NOMO-1 treated with dmso at 0.1 percent for 144 hours (cell line): ENCODE results near the gene SSTR3.
"Not testable (repeated sequence)": the region's sequence is repeated elsewhere in the genome, so short reads cannot be mapped to it uniquely, and the experiment has no call there.

Source experiments
- DNase-seq: peaks from one replicate; lab custom pipeline; 2025; ENCODE audit not compliant: unreplicated experiment; lab: John Stamatoyannopoulos, UW

The SSTR3 gene

DNA sequence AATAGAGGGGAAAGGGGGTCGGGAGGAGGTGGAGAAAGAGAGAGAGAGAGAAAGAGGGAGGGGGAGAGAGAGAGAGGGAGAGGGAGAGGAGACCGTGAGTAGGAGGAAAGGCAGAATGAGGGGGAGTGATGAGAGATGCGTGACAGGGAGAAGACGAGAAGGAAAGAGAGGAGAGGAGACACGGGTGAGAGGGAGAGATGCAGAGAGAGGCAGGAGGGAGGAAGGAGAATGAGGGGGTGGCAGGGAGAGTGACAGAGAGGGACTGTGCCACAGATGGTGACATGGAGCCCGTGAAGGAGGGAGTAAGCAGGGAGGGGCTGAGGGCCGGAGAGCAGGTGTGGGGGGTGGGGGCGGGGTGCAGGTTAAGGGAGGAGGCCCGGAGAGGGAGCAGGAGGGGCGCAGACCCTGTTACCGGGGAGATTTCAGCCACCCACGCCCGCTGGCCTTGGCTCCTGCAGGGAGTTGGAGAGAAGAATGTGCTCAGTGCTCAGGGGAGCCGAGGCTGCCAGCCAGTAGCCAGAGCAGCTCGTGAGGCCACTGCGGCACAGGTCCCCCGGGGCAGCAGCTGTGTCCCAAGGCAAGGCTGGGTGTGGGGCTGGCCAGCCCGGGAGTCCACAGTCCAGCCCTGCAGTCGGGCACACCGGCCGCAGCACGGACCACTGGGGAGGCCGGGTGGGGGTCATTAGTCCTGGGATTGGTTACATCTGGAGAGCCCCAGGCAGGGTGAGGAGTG is at the start of gene SSTR3:
Gene SSTR3 (minus strand): TSS at position 304 of the 733 bp plus-strand sequence. CDS start 4,674 bp downstream, outside the sequence.
- no peak for DNase-seq

DNA sequence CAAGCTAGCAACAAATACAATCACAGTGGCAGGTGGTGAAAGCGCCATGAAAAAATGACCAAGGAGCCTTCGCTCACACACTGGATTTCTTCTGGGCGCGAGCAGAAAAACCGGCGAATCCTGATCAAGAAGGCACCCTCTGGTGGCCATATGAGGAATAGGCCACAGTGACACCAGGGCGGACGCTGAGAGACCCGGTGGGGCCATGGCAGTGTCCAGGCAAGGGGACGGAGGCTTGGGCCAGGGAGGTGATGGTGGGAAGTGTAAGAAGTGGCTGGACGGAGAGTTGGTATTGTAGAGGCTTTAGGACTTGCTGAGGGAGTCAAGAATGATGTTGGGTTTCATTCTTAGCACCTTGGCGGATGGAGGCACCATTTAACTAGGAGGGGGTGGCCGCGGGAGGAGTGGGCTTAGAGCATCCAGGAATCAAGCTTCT is 48.6 kb upstream of the SSTR3 start:
- DNase-seq = peak; percentile 57

DNA sequence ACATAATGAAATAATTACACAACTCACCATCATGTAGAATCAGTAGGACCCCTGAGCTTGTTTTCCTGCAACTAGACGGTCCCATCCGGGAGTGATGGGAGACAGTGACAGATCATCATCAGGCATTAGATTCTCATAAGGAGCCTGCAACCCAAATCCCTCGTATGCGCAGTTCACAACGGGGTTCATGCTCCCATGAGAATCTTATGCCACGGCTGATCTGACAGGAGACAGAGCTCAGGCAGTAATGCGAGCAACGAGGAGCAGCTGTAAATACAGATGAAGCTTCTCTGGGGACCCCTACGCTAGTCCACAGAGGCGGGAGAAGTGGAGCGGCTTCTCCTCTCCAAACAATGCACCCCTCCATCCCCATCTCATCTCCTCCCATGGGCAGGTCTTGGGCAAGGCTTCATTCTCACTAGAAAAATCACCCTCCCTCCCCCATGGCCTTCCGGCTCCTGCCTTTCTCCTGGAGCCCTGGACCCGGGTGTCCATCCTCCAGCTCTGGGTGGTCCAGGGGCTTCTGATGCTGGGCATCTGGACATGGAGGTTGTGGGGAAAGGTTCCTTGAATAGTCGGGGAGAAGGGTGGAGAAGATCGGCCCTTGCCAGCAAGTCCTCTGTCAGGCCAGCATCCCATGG is 48.0 kb upstream of the SSTR3 start:
- DNase-seq = no peak

- no peak for DNase-seq
These were observed 47.3 kb upstream of the SSTR3 start for GRCh38 chr22:37259540-37260029.

DNA sequence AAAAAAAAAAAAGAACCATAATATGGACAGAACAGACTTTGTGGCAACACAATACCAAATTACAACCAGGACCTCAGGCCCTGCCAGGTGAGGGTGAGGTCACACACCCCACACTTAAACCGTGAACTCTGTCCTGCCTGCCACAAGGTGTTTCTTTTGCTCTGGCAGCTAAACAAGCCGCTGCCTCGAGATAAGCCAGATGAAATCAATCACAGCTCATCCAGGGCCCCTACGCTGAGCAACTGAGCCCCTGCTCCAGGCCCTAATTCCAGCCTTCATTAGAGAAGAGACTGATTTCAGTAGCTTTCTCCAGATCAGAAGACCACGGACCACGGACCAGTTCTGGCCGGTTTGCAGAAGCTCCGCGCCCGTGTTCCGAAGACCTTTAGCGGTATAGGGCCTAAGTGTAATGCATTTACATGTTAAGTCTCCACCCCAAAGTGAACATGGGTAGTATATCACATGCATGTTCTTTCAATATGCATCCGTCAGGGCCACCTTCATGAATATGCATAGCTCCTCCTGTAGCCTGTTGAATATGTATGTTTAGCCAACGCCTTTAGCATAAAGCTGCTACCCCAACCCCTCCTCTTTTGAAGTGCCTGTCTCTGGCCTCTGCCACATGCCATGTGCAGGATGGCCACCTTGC is 46.6 kb upstream of the SSTR3 start:
- DNase-seq = no peak

DNA sequence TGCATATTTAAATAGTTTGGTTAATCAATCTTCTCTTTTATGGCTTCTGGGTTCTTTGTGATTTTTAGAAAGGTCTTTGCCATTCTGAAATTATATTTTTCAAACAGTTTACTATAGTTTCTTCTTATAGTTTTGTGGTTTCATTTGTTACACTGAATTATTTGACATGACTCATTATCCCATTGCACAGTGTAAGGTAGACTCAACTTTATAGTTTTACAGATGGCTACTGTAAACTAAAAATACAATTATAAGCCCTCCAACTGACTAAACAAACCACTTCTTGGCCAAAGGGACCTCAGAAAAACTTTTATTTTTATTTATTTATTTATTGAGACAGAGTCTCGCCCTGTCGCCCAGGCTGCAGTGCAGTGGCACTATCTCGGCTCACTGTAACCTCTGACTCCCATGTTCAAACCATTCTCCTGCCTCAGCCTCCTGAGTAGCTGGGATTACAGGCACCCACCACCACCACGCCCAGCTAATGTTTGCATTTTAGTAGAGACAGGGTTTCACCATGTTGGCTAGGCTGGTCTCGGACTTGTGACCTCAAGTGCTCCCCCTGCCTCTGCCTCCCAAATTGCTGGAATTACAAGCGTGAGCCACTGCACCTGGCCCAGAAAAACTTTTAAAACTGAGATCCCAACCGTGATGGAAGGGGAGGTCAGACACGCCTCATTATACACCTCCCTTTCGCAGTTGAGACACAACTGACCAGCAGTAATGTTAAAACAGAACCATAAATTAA is 45.9 kb upstream of the SSTR3 start:
- no peak for DNase-seq

DNA sequence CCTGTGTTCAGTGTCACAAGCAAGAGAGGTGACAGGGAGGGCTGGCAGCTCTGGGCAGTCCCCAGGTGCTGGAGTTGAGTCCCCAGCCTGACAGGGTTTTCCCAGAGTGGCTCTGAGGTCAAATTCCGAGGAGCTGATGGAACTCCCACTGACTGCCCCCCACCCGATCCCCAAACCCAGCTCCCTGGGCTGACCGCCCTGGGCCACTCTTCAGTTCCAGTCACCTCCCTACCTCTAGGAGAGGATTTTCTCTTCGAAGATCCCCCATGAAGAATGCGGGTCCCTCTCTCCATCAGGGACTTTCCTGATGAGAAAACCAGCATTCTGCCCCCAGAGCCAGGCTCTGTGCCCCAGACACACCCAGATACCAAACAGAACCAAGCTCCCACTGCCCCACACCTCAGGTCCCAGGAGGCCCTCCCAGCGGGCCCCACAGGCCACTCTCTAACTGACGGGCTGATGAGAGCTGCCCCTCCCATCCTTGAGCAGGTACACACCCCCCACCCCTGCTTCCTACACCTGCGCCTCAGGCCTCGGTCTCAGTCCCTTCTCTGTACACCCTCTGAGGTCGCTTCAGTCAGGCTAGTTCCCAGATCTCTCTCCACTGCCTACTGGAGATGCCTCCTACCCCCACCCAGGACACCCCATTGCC is 43.9 kb upstream of the SSTR3 start:
- no peak for DNase-seq

DNA sequence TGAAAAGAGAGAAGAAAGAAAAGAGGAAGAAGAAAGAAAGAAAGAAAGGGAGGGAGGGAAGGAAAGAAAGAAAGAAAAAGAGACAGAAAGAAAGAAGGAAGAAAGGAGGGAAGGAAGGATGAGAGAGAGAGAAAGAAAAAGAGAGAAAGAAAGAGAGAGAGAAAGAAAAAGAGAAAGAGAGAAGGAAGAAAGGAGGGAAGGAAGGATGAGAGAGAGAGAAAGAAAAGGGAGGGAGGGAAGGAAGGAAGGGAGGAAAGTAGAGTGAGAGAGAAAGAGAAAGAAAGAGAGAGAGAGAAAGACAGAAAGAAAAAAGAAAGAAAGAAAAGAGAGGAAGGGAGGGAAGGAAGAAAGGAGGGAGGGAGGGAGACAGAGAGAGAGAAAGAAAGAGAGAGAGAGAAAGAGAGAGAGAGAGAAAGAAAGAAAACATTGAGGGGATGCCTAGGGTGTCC is 43.3 kb upstream of the SSTR3 start:
- no peak for DNase-seq

DNA sequence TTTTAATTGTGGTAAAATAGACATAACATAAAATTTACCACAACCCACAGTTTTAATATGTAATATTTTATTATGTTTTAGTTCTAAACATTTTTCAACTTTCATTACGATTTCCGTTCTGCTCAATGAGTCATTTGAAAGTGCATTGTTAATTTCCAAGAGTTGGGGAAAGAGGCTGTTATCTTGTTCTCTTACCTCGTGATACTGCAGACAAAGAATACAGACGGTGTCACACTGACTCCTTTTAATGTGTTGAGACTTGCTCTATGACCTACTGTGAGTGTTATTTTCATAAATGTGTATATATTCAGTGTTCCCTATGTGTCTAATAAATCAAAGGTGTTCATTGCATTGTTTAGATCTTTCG is 42.6 kb upstream of the SSTR3 start:
- DNase-seq = no peak

- DNase-seq = no peak
These were observed 42.1 kb upstream of the SSTR3 start for GRCh38 chr22:37254209-37254866.

GRCh38 chr22:37253126-37253660 is 40.9 kb upstream of the SSTR3 start:
- DNase-seq = no peak

GRCh38 chr22:37251836-37252235 is 39.6 kb upstream of the SSTR3 start:
- DNase-seq = not testable (repeated sequence)

DNA sequence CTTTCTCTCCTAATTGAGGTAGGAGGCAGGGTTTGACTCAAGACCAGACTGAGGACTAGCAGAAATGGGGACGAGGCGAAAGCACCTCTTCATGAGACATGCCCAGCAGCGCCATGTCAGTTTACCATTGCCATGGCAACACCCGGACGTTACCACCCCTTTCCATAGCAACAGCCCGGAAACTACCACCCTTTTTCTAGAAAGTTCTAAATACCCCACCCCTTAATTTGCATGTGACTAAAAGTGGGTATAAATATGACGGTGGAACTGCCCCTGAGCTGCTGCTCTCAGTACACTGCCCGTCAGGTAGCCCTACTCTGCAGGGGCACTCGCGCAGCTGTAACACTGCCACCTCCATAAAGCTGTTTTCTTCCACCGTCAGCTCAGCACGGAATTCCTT is 37.7 kb upstream of the SSTR3 start:
- DNase-seq = no peak

GRCh38 chr22:37248251-37248650 is 36.0 kb upstream of the SSTR3 start:
- DNase-seq = no peak

DNA sequence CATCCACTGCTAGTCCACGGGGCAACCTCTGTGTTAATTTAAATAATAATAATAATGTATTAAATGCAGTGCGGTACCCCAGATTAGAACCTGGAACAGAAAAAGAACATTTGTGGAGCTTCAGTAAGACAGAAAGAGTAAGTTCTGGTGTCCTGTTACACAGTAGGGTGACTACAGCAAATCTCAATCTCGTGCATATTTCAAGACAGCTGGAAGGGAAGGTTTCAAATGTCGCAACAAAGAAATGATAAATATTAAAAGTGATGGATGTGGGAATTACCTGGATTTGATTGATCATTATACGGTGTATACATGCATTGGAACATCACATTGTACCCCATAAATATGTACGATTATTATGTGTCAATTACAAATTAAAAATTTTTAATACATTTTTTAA is 33.5 kb upstream of the SSTR3 start:
- no peak for DNase-seq

DNA sequence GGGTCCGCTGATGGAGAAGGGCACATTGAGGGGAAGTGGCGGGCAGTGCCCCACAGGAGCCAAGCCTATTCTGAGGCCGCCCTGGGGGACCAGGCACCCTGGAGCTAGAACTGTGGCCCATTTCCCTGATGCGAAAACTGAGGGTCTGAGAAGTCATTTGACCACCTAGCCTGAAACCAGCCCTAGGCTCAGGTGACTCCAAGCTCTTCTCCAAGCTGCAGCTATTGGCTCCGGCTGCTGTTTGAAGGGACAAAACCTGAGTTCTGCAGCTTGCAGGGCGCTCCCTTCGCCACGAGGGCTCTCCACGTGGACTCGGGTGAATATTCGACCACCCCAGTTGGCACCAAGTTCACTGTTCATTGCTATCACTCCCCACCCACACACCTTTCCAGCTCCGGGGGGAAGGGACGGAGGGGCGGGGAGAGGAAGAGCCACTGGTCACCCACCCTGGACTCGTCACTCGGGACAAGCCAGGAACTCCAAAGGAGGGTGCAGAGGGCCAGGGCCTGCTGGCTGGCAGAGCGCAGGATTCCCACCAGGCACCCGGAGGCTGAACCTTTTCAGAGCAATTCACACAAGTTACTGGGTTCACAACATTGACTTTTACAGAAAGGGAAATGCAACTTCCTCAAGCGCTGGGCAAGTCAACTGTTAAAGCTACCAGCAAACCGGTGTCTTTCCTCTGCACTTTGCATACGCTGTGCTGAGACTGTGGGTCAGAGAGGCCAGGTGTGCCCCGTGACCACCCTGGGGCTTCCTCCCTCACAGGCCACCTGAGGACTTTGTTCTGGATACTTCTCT is 32.8 kb upstream of the SSTR3 start:
- peak; percentile 64 for DNase-seq

DNA sequence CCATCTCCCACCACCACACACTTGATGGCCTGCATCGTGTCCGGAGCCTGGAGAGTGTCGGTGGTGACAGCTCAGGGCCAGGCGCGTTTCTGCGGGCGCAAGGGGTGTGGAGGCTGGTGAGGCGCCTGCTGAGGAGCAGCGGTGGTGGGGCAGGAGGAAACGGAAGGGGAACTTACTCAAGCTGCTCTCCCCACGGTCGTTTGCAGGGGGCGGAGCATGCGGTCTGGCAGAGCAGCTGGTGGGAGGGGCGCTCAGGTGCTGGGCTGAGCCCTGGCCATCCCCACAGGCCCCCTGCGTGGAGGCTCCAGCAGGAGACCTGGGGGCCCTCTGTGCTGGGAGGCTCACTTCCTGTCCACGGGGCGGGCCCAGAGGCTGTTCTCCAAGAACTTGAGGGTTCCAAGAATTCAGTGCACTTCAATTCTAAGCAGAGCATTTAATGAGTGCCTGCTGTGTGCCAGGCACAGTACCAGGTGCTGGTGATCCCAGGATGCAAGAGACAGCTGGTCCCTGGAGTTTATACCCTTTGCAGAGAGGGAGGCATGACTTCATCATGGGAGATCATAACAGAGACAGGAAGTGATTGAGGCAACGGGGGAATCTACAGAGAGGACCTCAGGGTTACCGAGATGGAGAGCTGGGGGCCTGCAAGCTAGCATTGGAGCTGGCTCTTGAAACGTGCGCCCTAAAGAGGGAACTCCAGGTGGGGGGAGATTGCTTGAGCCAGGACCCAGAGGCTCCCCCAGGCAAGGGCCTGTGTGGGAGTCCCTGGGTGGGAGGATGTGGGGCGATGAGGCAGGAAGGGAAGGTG is 32.0 kb upstream of the SSTR3 start, which contains the start of gene RAC2:
Gene RAC2 (minus strand): TSS at position 156 of the 808 bp plus-strand sequence. CDS start 121 bp downstream, at position 35.
- peak; percentile 97 for DNase-seq
